Cardiac fibroblast (primary cell): ENCODE measurements around the gene TMEM200C.

ENCODE experiments used
- DNase-seq, 2 donors: peaks; one replicate each; pipeline versions ENCODE4 v3.0.0 to v3.0.0-alpha.2; 2010; ENCODE audit warnings: low read depth in 2 of 2
- H3K4me3 ChIP-seq, 2 donors: replicated peaks in 1 of 2; 1 replicate in 1 of 2; 2 replicates in 1 of 2; pipeline ENCODE4 v1.5.1; 2011; ENCODE audit warnings: low read depth in 2 of 2, low read length in 2 of 2, mild to moderate bottlenecking in 2 of 2, moderate library complexity in 1 of 2
- TF ChIP-seq, protein P1 (sequence below): IDR thresholded peaks from one replicate; pipeline ENCODE4 v1.5.1; 2011; ENCODE audit warnings: low read depth, mild to moderate bottlenecking, low read length, inconsistent platforms

The TMEM200C gene

DNA sequence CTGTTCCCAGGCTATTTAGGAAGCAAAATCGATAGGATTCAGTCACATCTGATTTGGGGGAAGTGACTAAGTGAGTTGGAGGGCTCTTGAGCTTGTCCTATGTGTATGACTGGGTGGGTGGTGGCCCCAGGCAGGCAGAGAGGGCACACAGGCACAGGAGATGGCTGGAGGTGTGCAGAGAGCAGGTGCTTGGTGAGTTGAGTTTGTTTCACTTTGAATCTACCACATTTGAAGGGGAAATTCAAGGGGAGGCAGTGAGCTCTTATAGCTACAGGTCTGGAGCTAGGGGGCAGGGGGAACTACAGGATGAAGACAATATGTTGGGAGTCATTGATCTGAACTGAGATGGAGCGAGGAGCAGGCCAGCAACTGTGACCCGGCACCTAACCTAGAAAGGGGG, 42.5 kb upstream of the TMEM200C start:
- H3K4me3 ChIP-seq = no peak overlapping the region
- TF ChIP-seq, protein P1, sequence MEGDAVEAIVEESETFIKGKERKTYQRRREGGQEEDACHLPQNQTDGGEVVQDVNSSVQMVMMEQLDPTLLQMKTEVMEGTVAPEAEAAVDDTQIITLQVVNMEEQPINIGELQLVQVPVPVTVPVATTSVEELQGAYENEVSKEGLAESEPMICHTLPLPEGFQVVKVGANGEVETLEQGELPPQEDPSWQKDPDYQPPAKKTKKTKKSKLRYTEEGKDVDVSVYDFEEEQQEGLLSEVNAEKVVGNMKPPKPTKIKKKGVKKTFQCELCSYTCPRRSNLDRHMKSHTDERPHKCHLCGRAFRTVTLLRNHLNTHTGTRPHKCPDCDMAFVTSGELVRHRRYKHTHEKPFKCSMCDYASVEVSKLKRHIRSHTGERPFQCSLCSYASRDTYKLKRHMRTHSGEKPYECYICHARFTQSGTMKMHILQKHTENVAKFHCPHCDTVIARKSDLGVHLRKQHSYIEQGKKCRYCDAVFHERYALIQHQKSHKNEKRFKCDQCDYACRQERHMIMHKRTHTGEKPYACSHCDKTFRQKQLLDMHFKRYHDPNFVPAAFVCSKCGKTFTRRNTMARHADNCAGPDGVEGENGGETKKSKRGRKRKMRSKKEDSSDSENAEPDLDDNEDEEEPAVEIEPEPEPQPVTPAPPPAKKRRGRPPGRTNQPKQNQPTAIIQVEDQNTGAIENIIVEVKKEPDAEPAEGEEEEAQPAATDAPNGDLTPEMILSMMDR = no peak
- no peak for DNase-seq

DNA sequence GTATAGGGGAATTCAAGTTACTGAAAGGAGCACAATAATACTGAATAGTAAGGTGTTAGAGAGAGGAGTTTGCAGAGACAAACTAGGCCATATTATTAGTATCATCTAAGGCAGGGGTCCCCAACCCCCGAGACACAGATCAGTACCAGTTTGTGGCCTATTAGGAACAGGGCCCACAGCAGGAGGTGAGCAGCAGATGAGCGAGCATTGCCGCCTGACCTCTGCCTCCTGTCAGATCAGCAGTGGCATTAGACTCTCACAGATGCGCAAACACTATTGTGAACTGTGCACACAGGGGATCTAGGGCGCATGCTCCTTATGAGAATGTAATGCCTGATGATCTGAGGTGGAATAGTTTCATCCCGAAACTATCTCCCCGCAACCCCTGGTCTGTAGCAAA, 41.8 kb upstream of the TMEM200C start:
- H3K4me3 ChIP-seq = no peak overlapping the region
- TF ChIP-seq, protein P1 = no peak
- no peak for DNase-seq

DNA sequence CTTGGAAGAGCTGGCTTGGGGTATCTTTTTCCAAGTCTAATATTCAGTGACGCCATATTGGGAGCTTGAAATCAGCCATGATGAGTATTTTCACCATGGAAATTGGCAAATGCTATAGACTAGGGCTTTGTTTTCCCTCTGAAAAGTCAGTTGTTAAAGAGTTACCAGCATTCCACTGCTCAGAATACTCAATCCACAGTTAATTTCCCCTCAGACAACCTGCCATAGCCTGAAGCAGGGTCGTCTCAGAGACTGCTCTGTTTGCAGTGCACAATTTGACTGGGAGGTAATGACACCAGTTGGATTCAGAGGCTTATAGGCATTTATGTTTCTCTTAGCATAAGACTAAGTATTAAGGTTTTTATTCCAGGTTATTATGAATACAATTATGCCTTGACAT, 35.5 kb upstream of the TMEM200C start:
- DNase-seq = no peak
- TF ChIP-seq, protein P1 = no peak

DNA sequence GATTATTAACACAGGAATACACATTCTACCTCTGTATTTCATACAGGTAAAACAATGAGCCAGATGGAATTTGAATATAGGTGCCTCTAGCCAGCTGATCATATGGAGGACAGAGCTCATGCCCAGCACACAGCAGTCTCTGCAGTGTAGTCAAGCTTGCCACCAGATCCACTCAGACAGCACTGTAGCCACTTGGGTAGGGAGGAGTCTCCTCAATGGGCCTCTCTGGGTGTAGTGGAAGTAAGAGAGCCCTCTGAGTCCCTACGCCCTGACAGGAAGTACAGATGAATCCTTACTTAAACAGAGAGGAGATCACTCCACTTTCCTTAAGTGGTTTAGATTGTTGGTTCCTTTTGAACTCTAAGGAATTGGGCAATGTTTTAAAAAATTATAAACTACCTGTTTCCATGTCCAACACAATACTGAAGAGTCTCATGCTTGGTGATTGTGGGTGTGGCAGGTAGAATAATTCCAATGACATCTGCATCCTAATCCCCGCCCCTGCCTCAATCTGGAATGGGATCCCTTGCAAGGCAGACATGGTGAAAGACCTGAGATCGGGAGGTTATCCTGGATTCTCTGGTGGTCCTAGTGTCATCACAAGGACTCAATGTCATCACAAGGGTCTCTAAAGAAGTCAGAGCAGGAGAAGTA, 23.0 kb upstream of the TMEM200C start:
- no peak for DNase-seq
- H3K4me3 ChIP-seq = no peak overlapping the region
- TF ChIP-seq, protein P1 = no peak

More for the DNA sequence above, 35.5 kb upstream of the TMEM200C start:
- no peak overlapping the region for H3K4me3 ChIP-seq

DNA sequence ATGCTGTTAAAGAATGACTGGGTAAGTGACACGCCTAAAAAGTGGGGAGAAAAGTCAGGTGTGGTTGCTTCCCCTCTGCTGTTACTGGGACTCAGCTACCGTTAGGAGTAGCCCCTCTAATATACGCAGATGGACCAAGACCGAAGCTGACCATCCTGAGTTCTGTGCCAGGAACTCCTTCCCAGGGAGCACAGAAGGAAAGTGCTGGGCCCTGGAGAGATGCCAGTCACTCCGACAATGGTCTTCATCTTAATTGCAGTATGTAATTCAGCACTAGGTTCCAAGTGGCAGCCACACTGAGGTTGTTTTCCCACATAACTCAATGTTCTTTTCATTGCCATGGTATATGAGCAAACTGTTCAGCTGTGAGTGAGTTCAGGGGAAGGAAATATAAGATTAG, 19.6 kb upstream of the TMEM200C start:
- TF ChIP-seq, protein P1 = no peak
- no peak for DNase-seq
- no peak overlapping the region for H3K4me3 ChIP-seq

- no peak overlapping the region for H3K4me3 ChIP-seq
- TF ChIP-seq, protein P1 = no peak
- DNase-seq = no peak
Observed at GRCh38 chr18:5914016-5914415, 18.7 kb upstream of the TMEM200C start.

DNA sequence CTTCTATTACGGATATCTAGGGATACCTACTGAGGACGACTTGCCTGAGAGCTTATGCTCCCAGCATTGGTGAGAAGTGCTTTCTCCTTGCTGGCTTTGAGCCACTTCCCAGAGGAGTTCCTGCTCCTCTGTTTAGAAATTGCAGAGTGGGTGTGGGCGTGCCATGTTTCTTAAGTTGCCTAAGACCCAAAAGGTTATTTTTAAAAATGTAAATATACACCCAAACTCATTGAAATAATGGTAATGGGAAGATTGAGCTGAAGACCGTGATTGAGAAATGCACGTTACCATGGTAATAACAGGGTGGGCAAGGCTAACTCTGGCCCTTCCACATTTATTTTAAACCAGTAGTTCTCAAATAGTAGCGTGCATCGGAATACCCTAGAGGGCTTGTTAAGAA, 17.2 kb upstream of the TMEM200C start:
- TF ChIP-seq, protein P1 = no peak
- H3K4me3 ChIP-seq = no peak overlapping the region

More for the DNA sequence above, 17.2 kb upstream of the TMEM200C start:
- no peak for DNase-seq
